SJSA1 (cell line): ENCODE data around the gene DNMT3L. TPM values are rescaled to one million over a fixed set of nuclear protein-coding genes. Genes with fewer than 3 reads are reported as not detected.
"Not testable (repeated sequence)": the region's sequence is repeated elsewhere in the genome, so short reads cannot be mapped to it uniquely, and the experiment has no call there.

Experiments
- DNase-seq, 2 experiments: peaks; one replicate each; pipeline ENCODE4 v3.0.0-alpha.2; 2015 to 2020; ENCODE audit warnings: low spot score in 2 of 2, low read depth in 1 of 2
- H3K27ac ChIP-seq: fragments of 250-450 bp; sonication (Bioruptor Pico); 2 replicates; pipeline ENCODE4 v1.5.1; 2020; ENCODE audit warnings: mild to moderate bottlenecking, moderate library complexity
- H3K27me3 ChIP-seq: fragments of 250-450 bp; sonication (Bioruptor Pico); replicated peaks from 2 replicates; pipeline ENCODE4 v1.5.1; 2020; ENCODE audit warnings: mild to moderate bottlenecking, moderate library complexity
- H3K36me3 ChIP-seq: fragments of 250-450 bp; sonication (Bioruptor Pico); 2 replicates; pipeline ENCODE4 v1.5.1; 2020; ENCODE audit warnings: mild to moderate bottlenecking
- H3K4me1 ChIP-seq: fragments of 250-450 bp; sonication (Bioruptor Pico); replicated peaks from 2 replicates; pipeline ENCODE4 v1.6.1; 2021; ENCODE audit warnings: mild to moderate bottlenecking
- H3K4me3 ChIP-seq: fragments of 250-450 bp; sonication (Bioruptor Pico); 2 replicates; pipeline ENCODE4 v1.5.1; 2020; ENCODE audit warnings: mild to moderate bottlenecking
- H3K9me3 ChIP-seq: fragments of 250-450 bp; sonication (Bioruptor Pico); replicated peaks from 2 replicates; pipeline ENCODE4 v1.5.1; 2020; ENCODE audit warnings: mild to moderate bottlenecking
- total RNA-seq: library from RNA; depleted of rRNA; stranded (reverse); fragments of >200 nt; shearing (Covaris generic); gene quantifications from 2 replicates; pipeline ENCODE4 v1.2.3, GENCODE V29; 2014

DNMT3L gene
- total RNA-seq, 1 experiment from 2014 or later, result not detected

DNA sequence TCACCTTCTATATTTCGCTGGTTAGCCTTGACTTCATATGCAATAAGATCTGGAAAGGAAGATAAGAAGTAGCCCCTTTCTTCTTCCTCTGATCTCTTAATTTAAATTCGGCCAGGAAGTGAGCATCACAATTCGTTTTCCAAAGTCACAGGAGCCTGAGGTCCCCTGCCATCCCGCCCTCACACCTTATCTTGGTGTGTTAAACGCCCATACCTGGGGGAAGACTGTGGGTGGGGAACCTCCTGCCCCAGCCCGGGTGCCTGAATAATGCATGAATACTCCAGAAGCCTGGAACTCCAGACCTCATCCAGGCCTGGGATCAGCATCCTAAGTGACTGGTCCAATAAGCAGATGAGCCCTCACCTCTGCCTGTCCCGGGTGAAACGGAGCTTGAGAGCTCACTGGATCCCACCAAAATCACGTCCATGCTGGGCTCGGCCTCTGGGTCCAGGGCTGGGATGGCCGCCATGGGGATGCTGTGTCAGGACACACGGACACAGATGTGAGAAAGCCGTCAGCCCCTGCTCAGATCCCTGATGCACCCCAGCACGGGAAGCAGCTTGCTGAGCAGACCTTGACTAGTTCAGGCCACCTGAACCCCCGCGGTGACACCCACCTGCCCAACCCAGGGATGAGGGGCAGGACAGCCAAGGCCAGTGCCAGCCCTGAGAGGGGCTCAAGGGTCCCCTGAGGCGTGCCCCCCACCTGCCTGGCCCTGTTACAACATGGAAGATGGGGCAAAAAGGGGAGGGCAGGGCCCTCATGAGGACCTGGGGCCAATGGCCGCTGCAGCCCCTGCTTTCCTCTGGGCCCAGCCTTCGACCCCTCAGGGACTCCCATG lies 686 bp downstream of the DNMT3L start:
- Histone ChIP-seq H3K4me3 (no peak overlapping the region), H3K27me3 (no peaks in the 10 kb centered on the region; the same call in 1 of the 2 replicates), H3K4me1 (no peaks in the 10 kb centered on the region), H3K9me3 (no peaks in the 10 kb centered on the region), H3K36me3 (no peaks in the 10 kb centered on the region), H3K27ac (no peak overlapping the region)
- peak in 1 of 2 experiments; percentile 36 for DNase-seq

DNA sequence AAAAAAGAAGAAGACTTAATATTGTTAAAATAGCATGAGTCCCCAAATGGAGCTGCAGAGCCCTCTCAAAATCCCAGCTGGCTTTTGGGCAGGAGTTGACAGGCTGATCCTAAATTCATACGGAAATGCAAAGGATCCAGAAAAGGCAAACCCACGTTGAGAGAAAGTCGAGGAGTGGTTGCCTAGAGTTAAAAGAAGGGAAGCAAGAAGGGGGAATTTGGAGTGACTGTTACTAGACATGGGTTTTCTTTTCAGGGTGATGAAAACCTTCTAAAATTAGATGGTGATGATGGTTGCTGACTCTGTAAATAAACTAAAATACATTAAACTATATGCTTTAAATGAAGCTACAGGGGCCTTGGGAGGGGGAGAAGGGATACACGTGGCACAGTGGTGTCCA lies 1.6 kb downstream of the DNMT3L start:
- no peaks in the 10 kb centered on the region for H3K36me3 ChIP-seq
- peaks cover 1% of the 10 kb centered on the region; the same call in 1 of the 2 replicates for H3K4me1 ChIP-seq
- no peaks in the 10 kb centered on the region; the same call in 1 of the 2 replicates for H3K27me3 ChIP-seq
- no peak for DNase-seq
- H3K27ac ChIP-seq, result no peak overlapping the region
- H3K4me3 ChIP-seq, result no peak overlapping the region
- no peaks in the 10 kb centered on the region for H3K9me3 ChIP-seq

DNA sequence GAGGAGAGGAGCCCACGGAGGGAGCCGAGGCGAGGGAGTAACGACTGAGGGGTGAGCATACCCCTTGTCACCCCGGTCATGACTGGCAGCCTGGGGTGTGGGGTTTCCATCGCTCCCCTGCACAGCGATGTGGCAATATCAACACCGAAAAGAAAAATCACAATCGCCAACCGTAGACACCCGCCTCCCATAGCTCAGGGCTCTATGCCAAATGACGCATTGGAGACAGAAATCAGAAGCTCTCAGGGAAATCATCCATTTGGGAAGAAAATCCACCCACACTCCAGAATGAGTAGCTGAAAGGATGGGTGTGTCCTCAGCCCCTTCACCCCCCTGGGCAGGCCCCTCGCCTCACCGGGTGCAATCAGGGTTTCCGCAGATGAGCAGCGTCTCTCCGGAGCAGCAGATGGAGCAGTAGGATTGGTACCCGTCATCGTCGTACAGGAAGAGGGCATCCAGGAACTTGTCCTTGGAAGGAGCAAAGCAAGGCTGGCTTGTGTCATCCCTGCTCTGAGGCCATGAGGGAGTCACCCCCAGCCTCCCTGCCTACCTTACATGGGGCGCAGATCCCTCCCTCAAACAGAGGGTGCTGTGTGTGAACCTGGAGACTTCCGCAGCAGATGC lies 2.5 kb downstream of the DNMT3L start:
- H3K27me3 ChIP-seq, result no peaks in the 10 kb centered on the region; the same call in none of the 2 replicates
- H3K4me1 ChIP-seq, result peaks cover 7% of the 10 kb centered on the region; the same call in 1 of the 2 replicates
- H3K27ac ChIP-seq, result no peak overlapping the region
- no peak overlapping the region for H3K4me3 ChIP-seq
- H3K36me3 ChIP-seq, result no peaks in the 10 kb centered on the region
- peak in 1 of 2 experiments; percentile 40 for DNase-seq
- H3K9me3 ChIP-seq, result no peaks in the 10 kb centered on the region

DNA sequence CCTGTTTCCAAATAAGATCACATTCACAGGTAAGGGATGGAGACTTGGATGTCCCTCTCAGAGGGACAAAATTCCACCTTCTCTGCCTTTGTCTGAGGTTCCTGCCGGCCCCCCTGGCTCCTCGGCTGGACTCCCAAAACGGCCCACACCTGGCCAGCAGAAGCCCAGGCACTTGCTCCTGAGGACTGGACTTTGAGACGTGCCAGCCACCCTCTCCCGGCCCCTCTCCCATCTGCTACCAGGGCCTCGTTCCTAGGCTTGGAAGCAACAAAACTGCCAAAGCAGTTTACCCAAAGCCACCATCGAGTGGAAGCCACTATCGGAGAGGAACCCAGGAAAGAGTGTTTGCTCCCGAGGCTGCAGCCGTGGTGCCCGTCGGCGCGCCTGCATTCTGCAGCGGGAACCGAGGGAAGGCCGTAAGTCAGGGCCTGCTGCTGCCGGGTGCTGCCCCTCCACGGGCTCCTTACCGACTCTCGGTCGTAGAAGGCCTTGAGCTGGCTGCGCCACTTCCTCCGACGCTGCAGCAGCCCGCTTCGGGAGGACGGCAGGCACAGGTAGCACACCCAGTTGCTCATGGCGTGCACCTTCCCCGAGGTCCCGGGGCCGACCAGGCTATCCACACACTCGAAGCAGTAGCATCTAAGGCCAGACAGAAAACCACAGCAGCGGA lies 3.5 kb downstream of the DNMT3L start:
- no peaks in the 10 kb centered on the region; the same call in none of the 2 replicates for H3K27me3 ChIP-seq
- H3K36me3 ChIP-seq, result no peaks in the 10 kb centered on the region
- H3K4me1 ChIP-seq, result peaks cover 7% of the 10 kb centered on the region; the same call in 1 of the 2 replicates
- no peak overlapping the region for H3K27ac ChIP-seq
- no peak overlapping the region for H3K4me3 ChIP-seq
- H3K9me3 ChIP-seq, result no peaks in the 10 kb centered on the region
- peak in 1 of 2 experiments; percentile 35 for DNase-seq

DNA sequence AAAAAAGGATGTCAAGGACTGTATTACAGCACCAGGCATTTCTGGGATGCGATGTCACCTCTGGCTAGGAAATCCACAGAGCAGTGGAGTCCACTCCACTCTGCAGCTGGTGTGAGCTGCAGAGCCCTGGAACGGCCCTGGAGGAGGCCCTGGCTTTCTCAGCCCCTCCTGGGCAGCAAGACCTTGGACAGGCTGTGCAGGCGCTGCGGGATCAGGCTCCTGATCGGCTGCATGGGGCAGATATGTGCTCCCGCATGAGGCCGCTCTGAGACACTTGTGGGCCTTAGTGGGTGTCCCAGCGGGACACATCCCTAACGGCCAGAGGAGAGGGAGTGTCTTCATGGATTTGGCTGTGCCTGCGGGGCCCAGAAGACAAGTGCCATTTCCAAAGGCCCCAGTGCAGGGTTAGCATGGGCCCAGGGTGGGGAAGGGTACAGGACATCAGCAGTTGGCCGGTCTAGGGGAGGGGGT lies 6.2 kb downstream of the DNMT3L start:
- no peaks in the 10 kb centered on the region for H3K9me3 ChIP-seq
- no peak overlapping the region for H3K4me3 ChIP-seq
- no peak for DNase-seq
- H3K36me3 ChIP-seq, result no peaks in the 10 kb centered on the region
- no peak overlapping the region for H3K27ac ChIP-seq
- H3K4me1 ChIP-seq, result peaks cover 7% of the 10 kb centered on the region; the same call in 1 of the 2 replicates
- no peaks in the 10 kb centered on the region; the same call in 1 of the 2 replicates for H3K27me3 ChIP-seq

DNA sequence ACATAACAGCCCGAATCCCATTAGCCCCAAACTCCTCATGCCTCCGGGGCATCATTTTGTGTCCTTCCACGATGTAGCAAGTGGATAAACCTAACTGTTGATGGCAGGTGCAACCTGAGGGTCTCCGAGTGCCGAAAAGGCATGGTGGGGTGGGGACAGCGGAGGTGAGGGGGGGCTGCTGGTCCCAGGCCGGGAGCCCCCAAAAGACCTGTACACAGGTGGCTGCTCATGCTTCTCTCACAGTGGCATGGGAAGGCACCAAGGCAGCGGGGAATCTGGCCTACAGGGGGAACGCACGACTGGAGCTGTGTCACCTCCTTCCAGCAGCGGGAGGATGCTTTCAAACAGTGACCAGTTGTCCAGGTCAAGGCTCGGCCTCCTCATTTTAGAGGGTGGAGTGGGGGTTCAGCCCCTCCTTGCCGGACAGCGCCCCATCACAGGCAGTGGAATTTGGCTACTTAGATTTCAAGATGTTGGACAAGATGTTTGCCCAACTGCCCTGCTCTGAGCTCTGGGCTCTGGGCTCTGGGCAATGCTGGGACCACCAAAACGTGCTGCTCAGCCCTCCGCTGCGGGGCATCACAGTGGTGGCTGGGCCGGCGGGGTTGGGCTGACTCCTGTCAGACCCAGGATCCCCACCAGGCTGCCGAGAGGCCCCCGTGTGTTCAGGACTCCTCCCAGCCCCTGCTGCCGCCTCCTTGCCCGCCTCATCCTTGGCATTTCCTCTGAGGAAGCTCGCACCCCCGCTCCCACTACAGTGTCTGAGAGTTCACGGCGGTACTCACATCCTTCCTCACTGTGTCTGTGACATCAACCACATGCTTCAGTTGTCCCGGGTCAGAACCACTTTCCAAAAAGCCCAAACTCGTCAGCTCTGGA lies 7.6 kb downstream of the DNMT3L start:
- Histone ChIP-seq H3K27ac (no peak overlapping the region), H3K27me3 (no peaks in the 10 kb centered on the region; the same call in 1 of the 2 replicates), H3K36me3 (no peaks in the 10 kb centered on the region), H3K4me1 (peaks cover 7% of the 10 kb centered on the region; the same call in 1 of the 2 replicates), H3K9me3 (no peaks in the 10 kb centered on the region), H3K4me3 (no peak overlapping the region)
- peak in 1 of 2 experiments; percentile 44 for DNase-seq

DNA sequence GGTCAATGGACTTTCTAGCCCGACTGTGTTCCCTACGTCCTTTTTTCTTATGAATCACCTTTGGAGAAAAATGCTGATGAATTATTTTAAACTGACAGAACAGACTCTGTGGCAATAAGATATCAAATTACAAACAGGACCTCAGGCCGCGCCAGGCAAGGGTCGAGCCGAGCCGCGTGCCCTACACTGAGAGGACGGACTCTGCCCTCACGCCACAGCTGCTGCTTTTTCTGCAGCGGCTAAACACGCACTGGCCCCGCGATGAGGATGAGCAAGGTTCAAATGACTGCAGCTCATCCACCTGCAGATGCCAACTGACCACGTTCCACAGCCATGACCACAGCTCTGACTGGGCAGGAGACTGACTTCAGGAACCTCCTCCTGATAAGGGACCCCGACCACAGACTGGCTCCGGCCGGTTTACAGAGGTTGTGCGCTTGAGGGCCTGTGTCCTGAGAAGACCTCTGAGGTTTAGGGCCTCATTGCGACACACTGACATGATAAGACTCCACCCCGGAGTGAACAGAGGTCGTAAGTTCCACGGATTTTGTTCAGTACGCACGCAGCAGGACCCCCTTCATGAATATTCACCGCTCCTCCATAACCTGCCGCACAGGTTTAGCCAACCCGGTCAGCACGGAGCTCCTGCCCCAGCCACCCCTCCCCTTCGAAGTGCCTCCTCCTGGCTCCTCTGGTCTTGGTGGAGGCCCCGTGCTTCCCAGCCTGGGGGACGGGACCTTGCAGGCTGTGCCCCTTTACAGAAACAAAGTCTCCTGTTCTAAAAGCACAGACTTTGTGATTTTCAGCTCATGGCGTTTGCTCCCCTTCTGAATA lies 12.3 kb downstream of the DNMT3L start:
- not testable (repeated sequence) for H3K36me3 ChIP-seq, H3K27me3 ChIP-seq, DNase-seq, H3K4me3 ChIP-seq, H3K4me1 ChIP-seq, H3K27ac ChIP-seq, H3K9me3 ChIP-seq

DNA sequence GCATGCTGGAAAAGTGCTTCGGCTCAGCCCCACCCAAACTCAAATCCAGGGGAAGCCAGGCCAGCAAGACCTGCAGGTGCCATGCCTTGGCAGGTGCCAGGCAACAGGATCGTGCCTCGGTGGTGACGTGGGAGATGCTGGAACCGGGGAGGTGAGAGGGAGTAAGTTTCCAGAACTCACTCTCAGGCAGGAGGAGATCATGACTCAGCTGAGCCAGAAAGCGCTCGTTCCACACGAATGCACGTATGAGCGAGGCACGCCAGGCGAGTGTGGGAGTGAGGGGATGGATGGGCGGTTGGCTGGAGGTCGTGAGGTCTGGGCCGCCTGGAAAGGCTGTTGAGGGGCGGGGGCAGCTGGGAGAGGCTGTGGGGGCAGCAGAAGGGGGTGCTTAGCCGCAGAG lies 13.8 kb downstream of the DNMT3L start:
- H3K9me3 ChIP-seq, H3K27me3 ChIP-seq, H3K27ac ChIP-seq, H3K36me3 ChIP-seq, H3K4me1 ChIP-seq, H3K4me3 ChIP-seq, DNase-seq: not testable (repeated sequence)

DNA sequence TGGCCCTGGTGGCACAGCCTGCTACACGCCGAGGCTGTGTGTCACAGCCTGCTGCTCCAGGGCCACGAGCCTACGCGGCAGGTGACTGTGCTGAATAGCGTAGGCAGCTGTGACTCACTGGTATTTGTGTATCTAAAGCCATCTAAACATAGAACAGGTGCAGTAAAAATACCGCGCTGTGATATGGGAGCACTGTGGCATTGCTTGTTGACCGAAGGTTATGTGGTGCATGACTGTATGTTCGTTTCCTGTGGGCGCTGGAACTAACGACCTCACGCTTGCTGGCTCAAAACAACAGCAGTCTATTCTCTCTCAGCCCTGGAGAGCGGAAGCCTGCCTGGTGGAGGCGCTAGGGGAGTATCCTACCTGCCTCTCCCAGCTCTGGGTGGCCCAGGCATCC lies 17.7 kb downstream of the DNMT3L start:
- not testable (repeated sequence) for H3K36me3 ChIP-seq, H3K27me3 ChIP-seq, H3K9me3 ChIP-seq, DNase-seq, H3K4me1 ChIP-seq, H3K27ac ChIP-seq, H3K4me3 ChIP-seq

DNA sequence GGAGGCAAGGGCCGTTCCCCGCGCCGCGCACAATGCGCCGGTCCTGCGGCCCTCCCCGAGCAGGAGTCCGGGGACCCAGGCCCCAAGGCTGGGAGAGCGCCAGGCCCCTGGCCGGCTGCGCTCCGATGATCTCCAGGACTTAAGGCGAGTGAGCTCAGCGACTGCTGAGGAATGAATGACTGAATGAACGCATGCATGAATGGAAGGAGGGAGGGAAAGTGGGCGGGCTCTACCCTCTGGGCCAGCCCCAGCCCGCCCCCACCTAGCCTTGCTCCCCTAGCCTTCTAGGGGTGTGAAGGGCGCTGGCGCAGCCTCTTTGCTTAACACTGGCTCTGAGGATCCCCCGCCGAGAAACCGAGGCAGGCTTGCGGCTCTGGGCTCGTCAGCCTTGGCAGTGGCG lies 20.4 kb downstream of the DNMT3L start:
- not testable (repeated sequence) for H3K4me1 ChIP-seq, H3K36me3 ChIP-seq, H3K4me3 ChIP-seq, DNase-seq, H3K9me3 ChIP-seq, H3K27me3 ChIP-seq, H3K27ac ChIP-seq

DNA sequence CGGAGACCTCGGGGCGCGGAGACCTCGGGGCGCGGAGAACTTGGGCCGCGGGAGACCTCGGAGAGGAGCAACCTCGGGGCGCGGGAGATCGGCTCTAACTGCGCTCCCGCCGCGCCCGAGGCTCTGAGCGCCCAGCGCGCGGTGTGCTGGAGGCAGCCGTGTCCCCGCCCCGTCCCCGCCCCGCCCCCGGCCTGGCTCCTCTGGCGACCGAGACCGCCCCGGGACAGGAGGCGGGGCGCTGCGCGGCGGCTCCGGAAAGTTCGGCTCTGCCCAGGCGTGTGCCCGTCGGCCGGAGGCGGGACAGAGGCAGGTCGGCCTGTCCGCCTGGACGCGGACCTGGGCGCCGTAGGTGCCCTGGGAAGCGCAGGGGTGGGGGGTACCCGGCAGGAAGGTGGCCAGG lies 20.9 kb downstream of the DNMT3L start, which contains the start of gene ICOSLG:
Gene ICOSLG (minus strand): TSS at position 102 of the 400 bp plus-strand sequence. CDS start 126 bp downstream, outside the sequence.
- H3K4me3 ChIP-seq, H3K4me1 ChIP-seq, H3K36me3 ChIP-seq, H3K27ac ChIP-seq, DNase-seq, H3K27me3 ChIP-seq, H3K9me3 ChIP-seq: not testable (repeated sequence)

DNA sequence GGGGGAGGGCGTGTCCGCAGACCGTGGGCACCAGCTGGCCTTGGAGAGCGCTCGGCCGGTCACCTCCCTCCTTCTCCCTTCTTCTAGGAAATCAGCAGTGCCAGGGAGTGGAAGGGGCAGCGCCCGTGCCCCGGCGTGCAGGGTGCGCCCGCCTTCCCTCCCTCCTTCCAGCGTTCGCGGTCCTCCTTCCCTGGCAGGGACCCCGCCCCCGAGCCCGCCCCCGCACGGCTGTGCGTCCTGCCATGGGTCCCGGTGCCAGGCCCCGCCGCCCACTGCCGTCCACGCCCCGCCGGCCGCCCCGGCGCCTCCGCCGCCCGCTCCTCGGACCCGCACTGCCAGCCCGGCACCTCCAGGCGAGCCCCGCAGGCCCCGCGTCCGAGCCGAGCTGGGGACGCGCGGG lies 21.3 kb downstream of the DNMT3L start:
- H3K9me3 ChIP-seq, H3K27ac ChIP-seq, H3K36me3 ChIP-seq, DNase-seq, H3K4me1 ChIP-seq, H3K4me3 ChIP-seq, H3K27me3 ChIP-seq: not testable (repeated sequence)
